GM21447 (cell line): ENCODE measurements around the gene C1RL.

Experiments used
- ATAC-seq: cut with Tn5 transposase; IDR thresholded peaks from one replicate; pipeline ENCODE4 v1.9.1; 2021; ENCODE audit not compliant: unreplicated experiment

C1RL gene, protein sequence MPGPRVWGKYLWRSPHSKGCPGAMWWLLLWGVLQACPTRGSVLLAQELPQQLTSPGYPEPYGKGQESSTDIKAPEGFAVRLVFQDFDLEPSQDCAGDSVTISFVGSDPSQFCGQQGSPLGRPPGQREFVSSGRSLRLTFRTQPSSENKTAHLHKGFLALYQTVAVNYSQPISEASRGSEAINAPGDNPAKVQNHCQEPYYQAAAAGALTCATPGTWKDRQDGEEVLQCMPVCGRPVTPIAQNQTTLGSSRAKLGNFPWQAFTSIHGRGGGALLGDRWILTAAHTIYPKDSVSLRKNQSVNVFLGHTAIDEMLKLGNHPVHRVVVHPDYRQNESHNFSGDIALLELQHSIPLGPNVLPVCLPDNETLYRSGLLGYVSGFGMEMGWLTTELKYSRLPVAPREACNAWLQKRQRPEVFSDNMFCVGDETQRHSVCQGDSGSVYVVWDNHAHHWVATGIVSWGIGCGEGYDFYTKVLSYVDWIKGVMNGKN

DNA sequence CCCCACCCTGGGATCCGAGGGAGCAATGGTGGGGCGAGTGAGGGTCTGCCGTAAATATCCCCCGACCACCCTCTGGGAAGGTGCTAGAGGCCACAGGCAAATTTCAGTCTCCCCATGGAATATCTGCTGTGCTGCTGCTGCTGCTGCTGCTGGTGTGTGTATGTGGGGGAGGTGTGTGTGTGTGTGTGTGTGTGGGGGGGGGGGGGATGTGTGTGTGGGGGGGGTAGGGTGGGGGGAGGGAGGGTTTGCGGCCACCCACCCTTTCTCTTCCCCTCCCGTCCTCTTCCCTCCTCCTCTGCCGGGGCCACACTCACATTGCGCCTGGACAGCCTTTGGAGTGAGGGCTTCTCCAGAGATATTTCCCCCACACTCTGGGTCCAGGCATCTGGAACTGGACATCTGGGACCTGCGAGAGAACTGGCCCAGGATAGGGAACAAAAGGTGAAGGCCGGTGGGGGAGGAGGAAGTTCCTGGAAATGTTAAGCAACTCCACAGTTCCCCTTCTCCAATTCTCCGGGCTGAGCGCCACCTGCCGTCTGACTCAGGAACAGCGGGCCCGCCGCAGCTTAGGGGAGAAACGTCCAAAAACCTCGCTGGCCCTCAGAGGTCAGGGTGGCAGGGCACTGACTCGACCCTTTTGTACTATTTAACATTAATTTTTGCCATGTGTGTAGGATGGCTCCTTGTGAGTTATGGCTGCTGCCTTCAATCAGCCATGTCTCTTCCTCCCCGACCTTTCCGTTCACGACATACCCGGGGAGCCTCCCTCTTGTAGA, at the start of gene C1RL:
Gene C1RL (minus strand): TSS at position 419 of the 776 bp plus-strand sequence. CDS start 34 bp downstream, at position 385.
- peak; percentile 34 for ATAC-seq

- ATAC-seq = no peak
These were observed 48.4 kb upstream of the C1RL start for GRCh38 chr12:7157391-7157790.

- no peak for ATAC-seq
These were observed 47.5 kb upstream of the C1RL start for GRCh38 chr12:7156259-7157197.

DNA sequence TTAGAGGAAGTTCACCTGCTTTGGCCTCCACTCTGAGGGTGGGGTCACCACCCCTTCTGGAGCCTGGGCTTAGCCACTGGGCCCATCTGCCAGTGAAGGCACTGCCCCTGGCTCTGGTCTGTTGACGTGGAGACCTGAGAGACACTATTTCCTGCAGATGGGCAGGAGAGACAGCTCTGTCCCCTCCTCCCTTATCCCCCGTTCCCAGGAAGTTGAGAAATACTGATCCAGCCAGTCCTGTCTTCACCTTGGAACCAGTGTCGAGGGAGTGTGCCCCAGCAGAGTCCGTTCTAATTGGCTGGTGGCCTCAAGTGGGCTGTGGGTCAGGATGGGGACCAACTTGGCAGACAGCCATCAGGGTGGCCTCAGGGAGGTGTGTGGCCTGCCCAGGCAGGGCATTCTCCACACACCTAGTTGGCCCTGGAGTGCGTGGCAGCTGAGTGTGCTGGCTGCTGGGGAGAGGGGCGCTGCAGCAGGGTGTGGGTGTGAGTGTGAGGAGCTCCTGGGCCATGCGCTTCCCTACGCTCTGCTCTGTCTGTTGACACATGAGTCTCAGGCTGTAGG, 46.5 kb upstream of the C1RL start:
- no peak for ATAC-seq

DNA sequence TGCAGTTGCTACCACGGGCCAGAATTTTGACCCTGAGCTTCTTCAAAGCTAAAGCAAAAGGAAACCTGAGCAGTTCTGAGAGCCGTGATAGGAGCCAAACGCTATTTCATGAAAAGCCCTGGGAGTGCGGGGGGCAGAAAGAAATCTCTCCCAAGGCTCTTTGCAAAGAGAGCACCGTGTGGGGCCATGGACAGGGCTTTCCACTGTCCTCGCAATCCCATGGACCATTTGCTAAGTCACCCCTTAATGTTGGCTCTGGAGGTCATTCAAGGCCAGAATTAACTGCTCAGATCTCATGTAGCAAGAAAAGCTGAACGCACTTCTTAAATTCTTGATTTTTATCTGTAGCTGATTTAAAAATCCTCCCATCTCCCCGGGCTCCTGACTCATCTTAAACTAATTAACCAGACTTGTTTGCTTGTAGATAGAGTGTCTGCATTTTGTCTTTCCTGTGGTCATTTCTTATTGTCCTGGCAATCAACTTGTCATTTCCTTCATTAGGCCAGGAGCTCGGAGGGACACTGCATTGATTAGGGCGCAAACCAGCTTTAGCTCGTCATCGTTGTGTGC, 46.0 kb upstream of the C1RL start:
- ATAC-seq = no peak

- ATAC-seq = no peak
These were observed 45.0 kb upstream of the C1RL start for GRCh38 chr12:7154042-7154441.

GRCh38 chr12:7152818-7153217, 43.8 kb upstream of the C1RL start:
- no peak for ATAC-seq

DNA sequence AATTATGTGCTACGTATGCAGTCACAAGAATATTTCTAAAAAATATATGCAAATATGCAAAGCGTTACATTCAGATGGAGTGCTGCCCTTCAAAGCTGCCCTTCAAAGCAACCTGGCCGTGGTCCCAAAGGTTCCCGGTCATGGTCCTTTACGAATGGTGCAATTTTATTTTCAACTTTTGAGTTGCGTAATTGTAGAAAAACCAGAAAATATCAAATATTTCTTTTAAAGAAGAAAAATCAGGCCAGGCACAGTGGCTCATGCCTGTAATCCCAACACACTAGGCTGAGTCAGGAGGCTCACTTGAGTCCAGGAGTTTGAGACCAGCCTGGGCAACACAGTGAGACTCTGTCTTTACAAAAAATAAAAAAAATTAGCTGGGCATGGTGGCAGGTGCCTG, 42.5 kb upstream of the C1RL start:
- ATAC-seq = no peak

- no peak for ATAC-seq
These were observed 41.8 kb upstream of the C1RL start for GRCh38 chr12:7150841-7151240.

DNA sequence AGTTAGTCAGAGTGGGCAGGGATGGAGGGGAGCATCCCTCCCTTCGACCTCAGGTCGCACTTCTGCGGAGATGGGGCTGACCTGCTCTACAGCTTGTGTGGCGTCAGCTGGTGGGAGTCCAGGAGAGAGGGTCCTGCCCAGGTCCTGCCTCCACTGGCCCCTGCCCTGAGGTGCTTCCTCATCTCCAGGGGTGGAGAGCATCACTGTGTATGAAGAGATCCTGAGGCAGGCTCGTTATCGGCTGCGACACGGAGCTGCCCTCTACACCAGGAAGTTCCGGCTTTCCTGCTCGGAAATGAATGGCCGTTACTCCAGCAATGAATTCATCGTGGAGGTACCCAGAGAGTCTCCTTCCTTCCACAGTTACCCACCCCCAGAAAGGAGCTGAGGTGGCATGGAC, 41.3 kb upstream of the C1RL start:
- ATAC-seq = no peak

DNA sequence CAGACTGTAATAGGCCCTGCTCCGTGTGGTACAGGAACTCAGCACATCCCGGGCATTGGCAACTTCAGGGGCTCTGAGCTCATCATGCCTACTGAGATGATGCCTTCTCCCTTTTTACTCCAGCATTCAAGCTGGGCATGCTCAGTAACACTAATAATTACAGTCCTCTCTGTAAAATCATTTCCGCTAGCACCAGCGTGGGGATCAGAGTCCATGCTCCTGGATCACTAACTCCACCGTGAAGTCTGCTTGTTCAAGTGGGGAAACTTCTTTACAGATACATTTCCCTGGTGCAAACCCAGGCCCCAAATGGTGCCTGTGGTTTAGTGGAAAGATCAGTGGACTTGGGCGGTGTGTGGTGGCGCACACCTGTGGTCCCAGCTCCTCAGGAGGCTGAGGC, 37.9 kb upstream of the C1RL start:
- no peak for ATAC-seq

- no peak for ATAC-seq
These were observed 37.2 kb upstream of the C1RL start for GRCh38 chr12:7146228-7146627.

- ATAC-seq = no peak
These were observed 36.7 kb upstream of the C1RL start for GRCh38 chr12:7145671-7146070.

GRCh38 chr12:7144414-7145120, 35.6 kb upstream of the C1RL start:
- no peak for ATAC-seq

DNA sequence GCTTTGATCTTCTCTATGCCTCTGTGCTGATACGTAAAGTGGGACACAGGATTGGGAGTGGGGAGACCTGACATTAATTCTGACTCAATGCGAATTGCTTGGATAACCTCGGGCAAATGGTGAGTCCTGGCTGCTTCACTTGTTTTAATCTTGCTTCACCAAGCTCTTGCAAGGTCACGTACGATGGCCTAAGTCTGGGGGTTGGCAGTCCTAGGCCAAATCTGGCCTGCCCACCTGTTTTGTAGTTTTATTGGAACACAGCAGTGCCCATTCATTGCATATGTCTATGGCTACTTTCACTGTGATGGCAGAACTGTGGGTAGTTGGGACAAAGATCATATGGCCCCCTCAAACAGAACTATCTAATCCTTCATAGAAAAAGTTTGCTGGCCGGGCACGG, 34.5 kb upstream of the C1RL start:
- ATAC-seq = no peak

GRCh38 chr12:7142809-7143465, 33.9 kb upstream of the C1RL start:
- no peak for ATAC-seq

DNA sequence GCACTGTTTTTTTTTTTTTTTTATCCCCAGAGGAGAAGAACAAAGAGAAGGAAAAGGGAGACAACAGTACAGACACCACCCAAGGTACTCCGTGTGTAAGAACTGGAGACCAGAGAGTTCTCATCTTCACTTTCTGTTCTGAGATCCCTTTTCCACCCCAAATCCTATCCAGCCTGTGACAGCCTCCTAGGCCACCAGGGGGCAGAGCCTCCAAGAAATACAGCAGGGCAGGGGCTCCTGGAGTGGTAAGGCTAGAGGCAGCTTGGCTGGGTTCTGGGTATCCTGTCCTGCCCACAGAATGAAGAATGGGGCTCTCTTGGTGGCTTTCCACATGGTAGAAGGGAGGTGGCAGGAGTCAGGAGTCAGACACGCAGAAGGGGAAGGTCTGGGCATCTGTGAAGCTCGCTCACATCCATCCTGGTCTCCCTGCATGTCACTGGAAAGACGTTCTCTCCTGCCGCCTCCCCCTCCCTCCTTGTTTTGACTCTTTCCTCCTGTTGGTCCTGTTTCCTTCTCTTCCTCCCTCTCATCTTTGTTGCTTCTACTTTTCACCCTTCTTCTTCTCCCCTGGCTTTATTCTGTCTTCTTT, 33.1 kb upstream of the C1RL start:
- no peak for ATAC-seq

DNA sequence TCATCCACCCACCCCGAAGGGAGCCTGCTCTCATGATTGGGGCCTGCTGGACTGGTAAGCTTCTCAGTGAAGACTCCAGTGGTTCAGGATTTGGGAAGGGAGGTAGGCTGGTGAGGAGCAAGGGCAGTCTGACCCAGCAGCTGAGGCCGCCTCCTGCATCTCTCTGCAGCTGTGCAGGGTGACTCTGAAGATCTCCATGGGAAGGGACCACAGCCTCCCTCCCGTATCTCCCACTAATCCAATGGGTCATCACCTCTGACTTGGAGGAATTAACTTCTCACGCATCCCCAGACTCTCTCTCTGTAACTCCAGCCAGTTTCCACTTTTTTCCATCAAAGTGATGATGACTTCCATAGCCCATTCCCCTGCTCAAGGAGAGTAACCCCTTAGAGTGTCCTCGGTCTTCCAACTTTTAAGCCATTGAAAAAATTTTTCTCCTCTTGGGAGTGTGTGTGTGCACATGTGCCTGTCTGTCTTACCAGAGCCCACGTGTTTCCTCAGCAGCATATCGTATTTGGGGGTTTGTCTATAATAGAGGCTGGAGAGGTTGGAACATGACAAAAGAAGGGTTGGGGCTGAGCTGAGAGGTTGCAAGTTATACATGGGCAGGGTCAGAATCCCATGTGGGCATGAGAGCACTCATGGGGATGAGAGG, 32.5 kb upstream of the C1RL start:
- ATAC-seq = no peak
